Tibial nerve (tissue), 3 donors: ENCODE measurements around the gene FER.

ENCODE experiments used
- POLR2A ChIP-seq, 2 donors: fragments of 450-650 bp; IDR thresholded peaks; one replicate each; pipeline ENCODE4 v1.6.1; 2017; ENCODE audit warnings: antibody characterized with exemption in 2 of 2, mild to moderate bottlenecking in 2 of 2, moderate library complexity in 2 of 2
- TF ChIP-seq, protein P1 (sequence below), 5 experiments: fragments of 200-600 bp in 3 of 5; fragments of 450-650 bp in 2 of 5; sonication (generic) in 3 of 5; IDR thresholded peaks; one replicate each; pipeline ENCODE4 v1.5.1; 2016 to 2019; ENCODE audit warnings: antibody characterized with exemption in 5 of 5, mild to moderate bottlenecking in 3 of 5, moderate library complexity in 2 of 5

DNA sequence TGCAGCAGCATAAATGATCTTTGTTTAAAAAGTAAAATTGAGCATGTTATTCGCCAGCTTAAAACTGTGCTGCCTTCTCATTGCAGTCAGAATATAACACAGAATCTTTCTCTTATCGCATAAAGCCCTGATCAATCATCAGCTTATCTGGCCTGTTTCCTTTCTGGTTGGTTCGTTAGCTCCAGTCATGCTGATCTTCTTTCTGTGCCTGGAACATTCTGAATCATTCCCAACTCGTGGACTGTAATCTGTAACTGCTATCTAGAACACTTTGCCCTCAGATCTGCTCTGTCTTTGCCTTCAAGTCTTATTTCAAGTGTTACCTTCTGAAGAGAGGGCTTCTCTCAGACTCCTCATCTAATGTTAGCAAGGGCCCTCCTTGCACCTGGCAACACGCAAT lies 11.9 kb upstream of the FER start:
- TF ChIP-seq, protein P1, sequence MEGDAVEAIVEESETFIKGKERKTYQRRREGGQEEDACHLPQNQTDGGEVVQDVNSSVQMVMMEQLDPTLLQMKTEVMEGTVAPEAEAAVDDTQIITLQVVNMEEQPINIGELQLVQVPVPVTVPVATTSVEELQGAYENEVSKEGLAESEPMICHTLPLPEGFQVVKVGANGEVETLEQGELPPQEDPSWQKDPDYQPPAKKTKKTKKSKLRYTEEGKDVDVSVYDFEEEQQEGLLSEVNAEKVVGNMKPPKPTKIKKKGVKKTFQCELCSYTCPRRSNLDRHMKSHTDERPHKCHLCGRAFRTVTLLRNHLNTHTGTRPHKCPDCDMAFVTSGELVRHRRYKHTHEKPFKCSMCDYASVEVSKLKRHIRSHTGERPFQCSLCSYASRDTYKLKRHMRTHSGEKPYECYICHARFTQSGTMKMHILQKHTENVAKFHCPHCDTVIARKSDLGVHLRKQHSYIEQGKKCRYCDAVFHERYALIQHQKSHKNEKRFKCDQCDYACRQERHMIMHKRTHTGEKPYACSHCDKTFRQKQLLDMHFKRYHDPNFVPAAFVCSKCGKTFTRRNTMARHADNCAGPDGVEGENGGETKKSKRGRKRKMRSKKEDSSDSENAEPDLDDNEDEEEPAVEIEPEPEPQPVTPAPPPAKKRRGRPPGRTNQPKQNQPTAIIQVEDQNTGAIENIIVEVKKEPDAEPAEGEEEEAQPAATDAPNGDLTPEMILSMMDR (IDR thresholded peaks at IDR 0.05) = no peak
- TF ChIP-seq POLR2A (IDR thresholded peaks at IDR 0.05) = no peak
